Measurements from ENCODE around the gene MTR. TPM values are rescaled to one million over a fixed set of nuclear protein-coding genes. Genes with fewer than 3 reads are reported as not detected.

Gene MTR
- total RNA-seq, 1 experiment from 2014 or later: 35.5 TPM

DNA sequence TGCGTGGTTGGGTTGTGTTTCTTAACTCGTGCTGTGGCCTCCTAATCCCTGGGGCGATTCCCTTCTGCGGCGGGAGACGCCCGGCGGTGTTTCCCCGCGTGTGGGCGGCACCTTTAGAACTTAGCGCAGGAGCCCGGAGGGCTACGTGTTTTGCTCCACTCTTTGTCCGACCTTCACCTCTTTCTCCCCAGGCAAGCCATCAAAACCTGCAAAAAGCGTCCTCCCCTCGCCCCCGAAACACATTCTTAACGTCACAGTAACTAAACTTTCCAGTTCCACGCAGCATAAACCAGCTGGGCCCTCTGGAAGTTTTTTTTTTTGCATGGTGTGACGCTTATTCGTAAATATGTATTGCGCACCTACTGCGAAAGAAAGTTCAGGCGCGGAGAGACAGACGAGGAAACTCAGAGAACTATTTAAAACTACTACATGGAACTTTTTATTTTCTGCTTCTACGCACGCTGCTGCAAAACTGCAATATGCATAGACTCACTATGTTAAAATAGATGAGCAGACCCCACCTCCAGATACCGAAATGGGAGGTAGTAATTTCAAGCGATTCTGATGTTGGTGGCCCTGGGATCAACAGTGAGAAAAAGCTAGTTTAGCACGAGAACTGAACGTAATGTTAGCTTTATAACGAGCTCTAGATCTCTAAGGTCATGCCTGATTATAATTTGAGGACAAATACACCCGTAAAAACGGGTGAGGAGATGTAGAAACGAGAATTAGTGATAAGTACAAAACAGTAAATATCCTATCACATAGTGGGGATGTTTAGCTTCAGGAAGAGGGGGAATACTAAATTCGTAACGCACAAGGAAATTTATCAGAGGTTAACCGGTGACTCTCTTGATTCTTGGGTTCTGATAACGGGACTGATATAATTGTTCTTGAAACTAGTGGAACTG is 920 bp downstream of the MTR start:
- Histone ChIP-seq H4K5ac (ENCODE audit: insufficient read length, low read depth, low read length) (no peak overlapping the region), H4K91ac (ENCODE audit: insufficient read length, low read depth, low read length) (no peak overlapping the region), H2BK20ac (ENCODE audit: low read depth, low read length, poor library complexity, severe bottlenecking) (no peak overlapping the region), H3K4me2 (ENCODE audit: insufficient read depth, insufficient read length, low read length) (peak overlapping the region; percentile 82), H2BK5ac (ENCODE audit: insufficient read length, low read length) (no peak overlapping the region), H2BK12ac (ENCODE audit: insufficient read length, low read depth, low read length) (no peak overlapping the region), H3K23ac (ENCODE audit: insufficient read length, low read depth, low read length) (peak overlapping the region; percentile 18), H3K27ac (ENCODE audit: insufficient read length, low read depth, low read length) (no peak overlapping the region), H2AK5ac (ENCODE audit: insufficient read length, low read length) (no peak overlapping the region), H3K23me2 (ENCODE audit: insufficient read length, low read depth, low read length, poor library complexity, severe bottlenecking) (peaks cover 15% of the 10 kb centered on the region), H3K56ac (ENCODE audit: insufficient read length, low read depth, low read length) (no peak overlapping the region), H3K9me3 (ENCODE audit: control insufficient read depth, low read depth, low read length) (no peaks in the 10 kb centered on the region), H3K4ac (ENCODE audit: low read depth, low read length) (no peak overlapping the region), H3K79me2 (ENCODE audit: insufficient read depth, low read length) (no peaks in the 10 kb centered on the region; the same call in 1 of the 2 replicates), H4K20me1 (ENCODE audit: control insufficient read depth, insufficient read depth, insufficient read length) (no peaks in the 10 kb centered on the region), H3K79me1 (ENCODE audit: insufficient read depth, low read depth, low read length, poor library complexity, severe bottlenecking) (no peaks in the 10 kb centered on the region), H2BK15ac (ENCODE audit: low read depth, low read length) (no peak overlapping the region), H3K14ac (ENCODE audit: insufficient read depth, low read length) (peak overlapping the region; percentile 62), H3K18ac (ENCODE audit: insufficient read length, low read depth, low read length) (no peak overlapping the region), H2AFZ (ENCODE audit: low read length) (no peak overlapping the region), H2BK120ac (ENCODE audit: low read depth, low read length, poor library complexity, severe bottlenecking) (no peak overlapping the region), H3T11ph (ENCODE audit: low read length) (no peak overlapping the region), H3K9ac (ENCODE audit: extremely low read depth, insufficient read length, low read length) (peak overlapping the region; percentile 83), H3K4me1 (ENCODE audit: insufficient read depth, low read length) (no peaks in the 10 kb centered on the region), H4K8ac (replicated peaks; ENCODE audit: insufficient read length, low read depth, low read length) (no peak overlapping the region), H3K27me3 (ENCODE audit: insufficient read depth, low read length) (no peaks in the 10 kb centered on the region)
- peaks cover 12 to 14% of the 10 kb centered on the region in 2 experiments for H3K4me1 Mint-ChIP-seq
- no peak for DNase-seq
- peak overlapping the region in 2 of 3 experiments; percentile 6 to 22; a peak in 1 of 7 replicates for H3K27ac Mint-ChIP-seq
- peaks cover 22% of the 10 kb centered on the region for H3K27me3 Mint-ChIP-seq (ENCODE audit: low read depth)
- peak overlapping the region; percentile 81 to 98 for H3K4me3 Mint-ChIP-seq
- H3K36me3 Mint-ChIP-seq (ENCODE audit: insufficient read depth in 1 of 3, low read depth in 3 of 3): no peaks in the 10 kb centered on the region
- no peaks in the 10 kb centered on the region for H3K9me3 Mint-ChIP-seq
- TF ChIP-seq, protein P1, sequence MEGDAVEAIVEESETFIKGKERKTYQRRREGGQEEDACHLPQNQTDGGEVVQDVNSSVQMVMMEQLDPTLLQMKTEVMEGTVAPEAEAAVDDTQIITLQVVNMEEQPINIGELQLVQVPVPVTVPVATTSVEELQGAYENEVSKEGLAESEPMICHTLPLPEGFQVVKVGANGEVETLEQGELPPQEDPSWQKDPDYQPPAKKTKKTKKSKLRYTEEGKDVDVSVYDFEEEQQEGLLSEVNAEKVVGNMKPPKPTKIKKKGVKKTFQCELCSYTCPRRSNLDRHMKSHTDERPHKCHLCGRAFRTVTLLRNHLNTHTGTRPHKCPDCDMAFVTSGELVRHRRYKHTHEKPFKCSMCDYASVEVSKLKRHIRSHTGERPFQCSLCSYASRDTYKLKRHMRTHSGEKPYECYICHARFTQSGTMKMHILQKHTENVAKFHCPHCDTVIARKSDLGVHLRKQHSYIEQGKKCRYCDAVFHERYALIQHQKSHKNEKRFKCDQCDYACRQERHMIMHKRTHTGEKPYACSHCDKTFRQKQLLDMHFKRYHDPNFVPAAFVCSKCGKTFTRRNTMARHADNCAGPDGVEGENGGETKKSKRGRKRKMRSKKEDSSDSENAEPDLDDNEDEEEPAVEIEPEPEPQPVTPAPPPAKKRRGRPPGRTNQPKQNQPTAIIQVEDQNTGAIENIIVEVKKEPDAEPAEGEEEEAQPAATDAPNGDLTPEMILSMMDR (conservative IDR thresholded peaks at IDR 0.05): no peak
- WGBS (ENCODE audit: extremely low coverage, insufficient read length, low lambda C conversion rate): no CpG with 5 or more reads among the region's 41 CpGs
